Measurements from ENCODE around the gene TMEM59.

TMEM59 gene

DNA sequence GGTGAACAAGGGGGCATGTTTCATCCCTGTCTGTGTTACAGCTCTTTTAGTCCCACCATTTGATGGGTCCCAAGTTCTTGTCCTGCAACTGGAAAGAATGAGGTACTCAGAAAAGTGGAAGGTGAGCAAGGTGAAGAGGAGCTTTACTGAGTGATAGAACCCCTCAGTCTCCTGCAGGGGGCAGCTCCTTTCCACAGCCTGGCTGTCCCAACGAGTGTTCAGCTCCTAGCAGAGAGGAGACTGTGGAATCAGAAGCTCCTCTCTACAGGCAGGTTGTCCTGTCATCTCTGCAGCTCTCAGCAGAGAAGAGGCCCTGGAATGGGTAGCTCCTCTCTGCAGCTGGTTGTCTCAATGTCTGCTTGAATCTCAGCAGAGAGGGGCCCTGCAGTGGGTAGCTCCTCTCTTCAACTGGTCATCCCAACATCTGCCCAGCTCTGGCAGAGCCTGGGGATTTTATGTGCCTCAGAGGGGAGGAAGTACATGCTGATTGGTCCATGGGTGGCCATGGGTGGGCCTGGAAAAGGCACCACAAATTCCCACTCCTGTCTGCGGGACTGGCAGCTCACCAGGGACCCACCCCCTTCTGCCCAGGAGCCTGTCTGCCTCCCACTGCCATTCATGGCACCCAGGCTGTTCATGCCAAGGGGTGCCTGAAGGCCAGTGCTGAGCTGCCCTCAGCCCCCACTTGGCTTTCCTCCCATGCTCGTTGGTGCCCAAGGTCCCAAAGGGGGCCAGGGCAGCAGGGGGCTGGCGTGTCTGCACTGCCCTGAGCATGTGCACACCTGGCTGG lies 60.7 kb downstream of the TMEM59 start:
- H3K4me3 ChIP-seq (ENCODE audit: low read length), result no peak overlapping the region
- no peak for TF ChIP-seq ZNF274 (IDR thresholded peaks at IDR 0.05; ENCODE audit: low read depth, low read length)

DNA sequence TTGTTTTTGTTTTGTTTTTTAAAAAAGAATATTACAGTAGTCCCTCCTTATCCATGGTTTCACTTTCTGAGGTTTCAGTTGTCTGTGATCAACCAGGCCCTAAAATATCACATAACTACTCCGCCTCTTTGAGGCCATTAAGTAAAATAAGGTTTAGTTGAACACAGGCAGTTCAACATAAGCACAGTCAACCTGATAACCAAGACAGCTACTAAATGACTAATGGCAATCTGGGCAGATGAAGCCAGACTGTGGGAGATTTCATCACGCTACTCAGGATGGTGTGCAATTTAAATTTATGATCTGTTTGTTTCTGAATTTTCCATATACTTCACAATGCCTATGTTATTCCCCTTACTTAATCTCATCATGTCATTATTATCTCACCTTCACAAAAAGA lies 65.1 kb downstream of the TMEM59 start:
- no peak overlapping the region for H3K4me3 ChIP-seq (ENCODE audit: low read length)
- no peak for TF ChIP-seq ZNF274 (IDR thresholded peaks at IDR 0.05; ENCODE audit: low read depth, low read length)

DNA sequence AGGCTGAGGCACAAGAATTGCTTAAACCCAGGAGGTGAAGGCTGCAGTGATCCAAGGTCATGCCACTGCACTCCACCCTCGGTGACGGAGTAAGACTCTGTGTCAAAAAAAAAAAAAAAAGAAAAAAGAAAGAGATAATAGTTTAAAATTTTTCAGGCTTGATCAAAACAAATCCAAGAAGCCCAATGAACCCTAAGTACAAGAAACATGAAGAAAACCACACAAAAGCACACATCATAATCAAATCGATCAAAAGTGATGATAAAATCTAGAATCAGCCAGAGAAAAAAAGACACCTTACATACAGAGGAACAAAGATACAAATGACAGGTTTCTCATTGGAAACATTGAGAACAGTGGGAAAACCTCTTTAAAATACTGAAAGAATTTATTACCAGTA lies 66.5 kb downstream of the TMEM59 start:
- TF ChIP-seq ZNF274 (IDR thresholded peaks at IDR 0.05; ENCODE audit: low read depth, low read length), result no peak
- H3K4me3 ChIP-seq (ENCODE audit: low read length), result no peak overlapping the region

DNA sequence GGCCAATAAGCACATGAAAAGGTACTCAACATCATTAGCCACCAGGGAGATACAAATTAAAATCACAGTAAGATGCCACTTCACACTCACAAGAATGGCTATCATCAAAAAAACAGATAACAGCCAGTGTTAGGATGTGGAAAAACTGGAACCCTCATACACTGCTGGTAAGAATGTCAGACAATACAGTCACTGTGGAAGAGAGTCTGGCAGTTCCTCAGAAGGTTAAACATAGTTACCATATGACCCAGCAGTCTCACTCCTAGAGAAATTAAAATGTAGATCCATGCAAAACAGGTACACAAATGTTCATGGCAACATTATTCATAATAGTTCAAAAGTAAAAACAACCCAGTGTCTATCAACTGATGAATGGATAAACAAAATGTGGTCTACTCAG lies 68.3 kb downstream of the TMEM59 start:
- TF ChIP-seq ZNF274 (IDR thresholded peaks at IDR 0.05; ENCODE audit: low read depth, low read length), result no peak
- no peak overlapping the region for H3K4me3 ChIP-seq (ENCODE audit: low read length)

GRCh38 chr1:53982763-53983104 lies 70.3 kb downstream of the TMEM59 start:
- no peak overlapping the region for H3K4me3 ChIP-seq (ENCODE audit: low read length)
- TF ChIP-seq ZNF274 (IDR thresholded peaks at IDR 0.05; ENCODE audit: low read depth, low read length), result no peak

GRCh38 chr1:53982034-53982762 lies 70.8 kb downstream of the TMEM59 start:
- no peak for TF ChIP-seq ZNF274 (IDR thresholded peaks at IDR 0.05; ENCODE audit: low read depth, low read length)
- H3K4me3 ChIP-seq (ENCODE audit: low read length), result no peak overlapping the region

GRCh38 chr1:53981220-53981619 lies 71.8 kb downstream of the TMEM59 start:
- H3K4me3 ChIP-seq (ENCODE audit: low read length), result no peak overlapping the region
- TF ChIP-seq ZNF274 (IDR thresholded peaks at IDR 0.05; ENCODE audit: low read depth, low read length), result no peak

- no peak overlapping the region for H3K4me3 ChIP-seq (ENCODE audit: low read length)
- TF ChIP-seq ZNF274 (IDR thresholded peaks at IDR 0.05; ENCODE audit: low read depth, low read length), result no peak
Observed at GRCh38 chr1:53979712-53980450, 73.1 kb downstream of the TMEM59 start.

Measured in GM08714 (cell line).